HG03439 (cell line): ENCODE results near the gene CTPS2.
"Not testable (repeated sequence)": the region's sequence is repeated elsewhere in the genome, so short reads cannot be mapped to it uniquely, and the experiment has no call there.

Source experiments
- ATAC-seq: cut with Tn5 transposase; IDR thresholded peaks from one replicate; pipeline ENCODE4 v1.9.1; 2021; ENCODE audit warnings: mild to moderate bottlenecking, moderate library complexity; ENCODE audit not compliant: unreplicated experiment

Gene CTPS2

GRCh38 chrX:16610121-16610621 lies 102.3 kb downstream of the CTPS2 start:
- ATAC-seq: no peak

DNA sequence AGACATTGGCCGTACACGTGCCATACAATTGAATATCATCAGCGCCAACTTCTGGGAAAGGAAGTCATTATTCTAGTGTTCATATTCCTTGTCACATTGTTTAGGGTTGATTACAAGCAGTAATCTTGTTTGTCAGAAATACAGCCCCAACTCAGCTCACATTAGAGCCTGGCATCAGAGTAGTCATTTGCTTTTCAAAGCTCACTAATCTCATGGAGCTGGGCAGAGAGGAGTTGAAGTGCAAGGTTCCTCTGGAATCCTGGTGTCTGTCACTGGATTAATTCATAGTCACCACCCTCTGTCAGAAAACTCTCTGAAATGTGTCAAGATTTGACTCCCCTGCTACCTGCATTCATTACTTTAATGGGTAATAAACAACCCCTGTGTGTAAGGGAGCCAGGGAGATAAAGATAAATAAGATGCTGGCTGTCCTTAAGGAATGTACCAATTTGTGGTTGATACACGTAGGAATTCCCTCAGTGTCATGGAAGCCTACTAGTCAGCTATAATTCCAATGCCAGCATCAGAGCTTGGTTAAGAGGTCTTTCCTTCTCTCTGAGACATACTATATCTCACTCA lies 106.2 kb downstream of the CTPS2 start:
- no peak for ATAC-seq

GRCh38 chrX:16604337-16604736 lies 108.1 kb downstream of the CTPS2 start:
- no peak for ATAC-seq

- no peak for ATAC-seq
These were observed 108.6 kb downstream of the CTPS2 start for GRCh38 chrX:16603822-16604221.

GRCh38 chrX:16603235-16603634 lies 109.2 kb downstream of the CTPS2 start:
- not testable (repeated sequence) for ATAC-seq

- no peak for ATAC-seq
These were observed 110.6 kb downstream of the CTPS2 start for GRCh38 chrX:16601885-16602284.

GRCh38 chrX:16594490-16594889 lies 118.0 kb downstream of the CTPS2 start:
- ATAC-seq: no peak

DNA sequence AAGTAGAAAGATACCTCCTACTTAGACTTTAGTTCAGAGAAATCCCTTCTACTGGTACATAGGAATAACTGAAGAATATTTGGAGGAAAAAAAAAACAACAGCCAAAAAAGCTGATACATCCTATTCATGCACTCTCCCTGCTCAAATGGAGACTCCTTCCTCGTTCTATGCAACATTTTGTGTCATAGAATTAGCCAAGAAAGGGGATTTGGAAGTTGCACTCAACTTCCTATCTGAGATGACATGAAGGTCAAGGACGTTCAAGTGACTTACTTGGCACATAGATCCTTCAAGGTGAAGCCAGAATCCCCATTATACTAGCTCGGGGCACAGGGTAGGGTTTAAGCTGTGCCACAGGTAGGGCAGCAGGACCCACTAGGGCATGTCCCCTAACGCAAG lies 118.7 kb downstream of the CTPS2 start:
- ATAC-seq: no peak

DNA sequence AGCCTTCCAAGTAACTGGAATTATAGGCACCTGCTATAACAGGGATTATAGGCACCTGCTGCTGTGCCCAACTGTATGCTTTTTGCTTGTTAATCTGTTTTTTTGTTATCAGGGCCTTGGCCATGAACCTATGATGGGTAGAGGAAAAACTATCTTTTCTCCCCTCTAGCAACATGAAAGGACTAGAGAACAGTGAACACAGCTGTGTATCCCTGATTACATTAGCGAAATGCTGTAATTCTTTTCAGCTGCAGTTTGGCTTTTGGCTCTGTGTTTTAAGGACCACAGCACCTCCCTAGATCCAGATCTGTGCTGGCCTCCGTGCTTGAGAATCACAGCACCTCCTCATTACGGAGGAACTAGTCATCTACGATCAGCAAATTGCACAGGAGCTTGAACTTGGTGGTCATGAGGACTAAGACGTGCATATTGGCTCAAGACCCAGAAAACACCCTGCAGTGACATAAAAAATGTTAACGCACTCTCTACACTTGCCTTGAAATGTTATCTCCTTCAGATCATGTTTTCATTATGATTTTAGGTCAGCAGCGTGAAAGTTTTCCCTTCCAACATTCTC lies 120.2 kb downstream of the CTPS2 start:
- ATAC-seq: no peak

- ATAC-seq: no peak
These were observed 122.6 kb downstream of the CTPS2 start for GRCh38 chrX:16589826-16590225.

- no peak for ATAC-seq
These were observed 123.3 kb downstream of the CTPS2 start for GRCh38 chrX:16589211-16589610.

GRCh38 chrX:16588266-16588665 lies 124.2 kb downstream of the CTPS2 start:
- no peak for ATAC-seq

GRCh38 chrX:16587836-16588235 lies 124.6 kb downstream of the CTPS2 start:
- ATAC-seq: no peak

GRCh38 chrX:16586377-16587112 lies 125.9 kb downstream of the CTPS2 start:
- ATAC-seq: no peak

GRCh38 chrX:16585486-16586376 lies 126.7 kb downstream of the CTPS2 start:
- ATAC-seq: no peak

- ATAC-seq: not testable (repeated sequence)
These were observed 132.3 kb downstream of the CTPS2 start for GRCh38 chrX:16580004-16580797.

DNA sequence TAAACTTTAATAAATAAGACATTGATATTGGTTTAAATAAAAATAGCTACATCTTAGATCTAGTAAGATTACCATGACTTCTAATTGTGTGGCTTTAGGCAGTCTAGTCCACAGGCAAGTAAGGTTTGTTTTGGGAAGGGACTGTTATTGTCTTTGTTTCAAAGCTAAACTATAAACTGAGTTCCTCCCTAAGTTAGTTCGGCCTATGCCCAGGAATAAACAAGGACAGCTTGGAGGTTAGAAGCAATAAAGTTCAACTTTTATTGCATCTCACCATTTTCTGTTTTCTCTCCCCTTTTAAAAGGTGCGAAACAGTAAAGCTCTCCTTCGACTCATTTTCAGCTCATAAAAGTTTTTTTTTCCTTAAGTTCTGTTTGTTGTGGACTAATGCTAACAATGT lies 133.0 kb downstream of the CTPS2 start:
- no peak for ATAC-seq

DNA sequence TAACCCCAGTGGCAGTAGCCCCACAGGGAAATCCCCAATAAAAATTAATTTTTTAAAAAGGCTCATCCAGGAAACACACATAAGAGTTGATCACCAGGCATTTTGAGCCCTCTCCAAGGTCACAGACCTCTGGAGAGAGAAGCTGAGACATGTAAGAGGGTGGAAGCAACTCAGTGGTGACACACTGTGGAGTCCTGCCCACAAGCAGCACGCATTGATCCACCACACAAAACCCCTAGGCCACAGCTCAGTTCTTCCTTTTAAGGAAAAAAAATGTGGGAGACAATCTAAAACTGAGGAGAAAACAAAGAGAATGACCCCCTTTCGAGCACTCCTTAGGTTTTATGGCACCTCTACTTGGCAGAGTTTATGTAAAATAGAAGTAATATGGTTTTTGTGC lies 134.3 kb downstream of the CTPS2 start:
- ATAC-seq: no peak

DNA sequence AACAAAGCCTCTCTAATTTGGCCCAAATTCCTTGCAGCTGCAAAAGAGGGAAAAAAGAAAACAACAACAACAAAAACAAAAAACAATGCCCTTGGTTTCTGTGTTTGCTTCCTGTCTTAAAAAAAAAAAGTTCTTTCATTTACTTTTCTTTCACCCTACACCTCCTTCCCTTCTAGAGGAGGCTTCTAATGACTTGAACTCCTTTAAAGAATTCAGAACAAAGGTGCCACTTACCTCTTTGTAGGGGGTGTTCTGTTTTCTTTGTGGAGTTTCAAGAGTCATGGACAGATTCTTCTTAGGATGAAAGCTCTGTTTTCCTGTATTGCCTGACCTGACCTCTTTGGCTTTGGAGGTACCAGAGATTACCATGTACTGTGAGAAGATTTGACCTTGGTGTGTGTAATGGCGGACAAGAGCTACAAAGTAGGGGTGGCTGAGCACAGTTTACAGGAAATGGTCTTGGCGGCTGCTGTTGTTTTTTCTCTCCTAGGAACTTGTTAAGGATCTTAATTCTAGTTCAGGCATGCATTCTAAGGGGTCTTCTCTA lies 134.9 kb downstream of the CTPS2 start:
- ATAC-seq: no peak

- not testable (repeated sequence) for ATAC-seq
These were observed 137.1 kb downstream of the CTPS2 start for GRCh38 chrX:16575388-16575787.
